HG02610 (cell line): ENCODE measurements around the gene MYOC.
"Not testable (repeated sequence)": the region's sequence is repeated elsewhere in the genome, so short reads cannot be mapped to it uniquely, and the experiment has no call there.

Experiments
- ATAC-seq: cut with Tn5 transposase; IDR thresholded peaks from one replicate; pipeline ENCODE4 v1.9.1; 2021; ENCODE audit warnings: mild to moderate bottlenecking, moderate library complexity; ENCODE audit not compliant: unreplicated experiment

Gene MYOC

GRCh38 chr1:171654201-171654941, 1.9 kb upstream of the MYOC start:
- no peak for ATAC-seq

DNA sequence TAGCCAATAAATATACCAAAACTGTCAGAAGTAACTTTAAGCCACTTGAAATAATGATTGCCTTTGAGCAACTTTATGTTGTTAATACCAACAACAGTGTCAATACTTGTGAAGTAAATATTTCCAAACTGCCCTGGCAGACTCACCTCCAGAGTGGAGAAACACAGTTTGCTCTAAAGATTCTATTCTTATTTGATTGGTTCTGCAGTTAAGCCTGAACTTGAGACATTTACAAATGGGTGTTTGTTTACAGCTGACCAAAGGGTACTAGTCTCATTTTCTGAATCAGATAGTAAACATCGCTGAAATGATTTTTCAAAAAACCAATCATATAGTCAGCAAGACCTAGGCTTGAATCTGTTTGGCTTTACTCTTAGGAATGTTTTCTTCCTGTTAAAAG, 1.3 kb upstream of the MYOC start:
- no peak for ATAC-seq

- ATAC-seq: no peak
Observed at GRCh38 chr1:171646249-171646560, 6.3 kb downstream of the MYOC start.

- ATAC-seq: no peak
Observed at GRCh38 chr1:171645553-171646248, 6.8 kb downstream of the MYOC start.

- peak; percentile 53 for ATAC-seq
Observed at GRCh38 chr1:171644805-171645483, 7.5 kb downstream of the MYOC start.

DNA sequence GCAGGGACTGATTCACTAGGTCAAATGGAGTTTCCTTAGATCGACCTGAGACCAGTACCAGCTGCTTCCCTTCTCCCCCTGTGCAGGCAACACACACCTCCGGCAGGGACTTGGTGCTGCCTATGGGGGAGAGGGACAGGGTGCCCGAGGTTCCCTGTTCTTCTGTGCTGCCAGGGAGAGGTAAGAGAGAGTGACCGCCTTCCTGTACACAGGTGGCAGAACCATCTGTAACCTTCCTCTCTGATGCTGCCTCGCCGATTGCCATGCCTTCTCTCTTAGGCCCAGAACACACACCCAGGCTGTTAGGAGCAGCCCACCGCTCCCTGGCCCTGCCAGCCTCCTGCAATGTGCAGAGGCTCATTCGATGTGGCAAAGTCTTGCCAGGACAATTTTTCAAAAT, 9.3 kb downstream of the MYOC start:
- no peak for ATAC-seq

DNA sequence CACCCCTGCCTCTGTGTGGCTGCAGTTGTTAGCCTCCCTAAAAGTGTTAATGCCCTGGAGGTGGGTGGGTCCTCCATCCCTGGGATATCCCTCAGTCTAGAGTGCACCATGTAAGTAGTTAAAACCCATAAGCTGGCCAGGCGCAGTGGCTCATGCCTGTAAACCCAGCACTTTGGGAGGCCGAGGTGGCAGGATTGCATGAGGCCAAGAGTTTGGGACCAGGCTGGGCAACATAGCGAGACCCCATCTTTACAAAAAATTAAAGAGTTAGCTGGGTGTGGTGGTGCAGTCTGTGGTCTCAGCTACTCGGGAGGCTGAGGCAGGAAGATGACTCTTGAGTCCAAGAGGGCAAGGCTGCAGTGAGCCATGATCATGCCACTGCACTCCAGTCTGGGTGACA, 10.3 kb downstream of the MYOC start:
- ATAC-seq: no peak

DNA sequence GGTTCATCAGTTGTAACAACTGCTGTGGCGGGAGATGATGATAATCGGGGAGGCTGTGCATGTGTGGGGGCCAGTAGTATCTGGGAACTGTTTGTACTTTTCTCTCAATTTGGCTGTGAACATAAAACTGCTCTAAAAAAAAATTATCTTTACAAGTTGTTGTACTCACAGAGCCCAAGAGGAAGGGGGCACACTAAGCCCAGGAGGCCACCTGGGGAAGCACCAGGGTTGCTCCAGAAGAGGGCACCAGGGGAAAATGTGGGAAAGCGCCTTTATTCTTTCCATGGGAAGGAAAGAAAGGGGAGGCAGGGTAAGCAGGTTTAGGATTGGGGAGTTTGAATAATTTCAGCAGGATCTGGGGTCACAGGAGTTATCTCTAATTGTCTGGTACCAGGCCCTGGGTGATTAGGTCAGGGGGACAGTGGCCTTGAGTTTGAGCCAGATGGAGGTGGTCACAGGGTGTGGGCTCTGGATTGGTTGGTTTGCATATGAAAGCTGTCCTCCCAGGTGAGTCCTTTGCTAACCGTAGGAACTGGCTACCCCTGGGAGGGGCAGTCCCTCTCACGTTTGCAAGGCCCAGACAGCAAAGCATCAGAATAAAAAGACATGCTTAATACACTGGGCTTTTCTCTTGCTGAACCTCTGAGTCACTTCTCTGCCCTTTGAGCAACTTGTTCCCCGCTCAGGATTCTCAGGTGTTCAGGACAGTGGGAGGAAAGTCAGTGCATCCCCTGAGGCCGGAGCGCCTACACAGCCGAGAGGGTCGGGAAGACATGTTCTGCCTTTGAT, 11.2 kb downstream of the MYOC start:
- ATAC-seq: no peak

- no peak for ATAC-seq
Observed at GRCh38 chr1:171640225-171640624, 12.3 kb downstream of the MYOC start.

DNA sequence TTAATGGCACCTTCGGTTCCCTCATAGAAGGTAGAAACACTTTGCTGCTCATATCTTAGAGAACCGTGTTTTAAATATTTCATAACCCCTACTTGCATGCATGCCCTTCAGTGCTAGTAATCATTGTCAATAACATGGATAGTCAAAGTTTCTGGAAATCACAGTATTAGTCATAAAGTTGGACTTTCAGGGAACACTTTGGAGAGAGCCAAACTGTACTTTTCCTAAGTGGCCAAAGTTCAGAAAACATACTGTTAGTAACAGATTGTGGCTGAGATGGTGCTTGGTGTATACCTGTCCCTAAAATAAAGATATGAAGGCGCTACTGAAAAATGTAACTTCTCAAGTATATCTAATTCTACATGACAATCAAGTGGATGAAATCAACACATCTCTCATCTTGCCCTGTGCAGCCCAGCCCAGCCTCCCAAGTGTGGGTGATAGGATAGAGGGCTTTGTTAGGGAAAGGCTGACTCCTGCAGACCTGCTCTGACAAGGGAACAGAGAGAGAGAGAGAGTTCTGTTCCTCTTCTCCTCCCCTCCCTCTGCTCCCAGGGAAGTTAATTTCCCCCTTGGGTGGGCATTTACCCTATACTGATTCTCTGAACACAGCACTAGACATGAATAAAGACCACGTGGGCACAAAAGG, 14.4 kb downstream of the MYOC start:
- ATAC-seq: no peak

DNA sequence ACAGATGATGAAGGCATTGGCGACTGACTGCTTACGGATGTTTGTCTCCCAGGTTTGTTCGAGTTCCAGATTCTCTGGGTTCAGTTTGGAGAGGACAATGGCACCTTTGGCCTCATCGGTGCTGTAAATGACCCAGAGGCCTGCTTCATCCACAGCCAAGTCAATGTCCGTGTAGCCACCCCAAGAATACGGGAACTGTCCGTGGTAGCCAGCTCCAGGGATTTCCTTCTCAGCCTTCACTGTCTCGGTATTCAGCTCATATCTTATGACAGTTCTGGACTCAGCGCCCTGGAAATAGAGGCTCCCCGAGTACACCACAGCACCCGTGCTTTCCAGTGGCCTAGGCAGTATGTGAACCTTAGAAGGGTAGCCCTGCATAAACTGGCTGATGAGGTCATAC, 16.3 kb downstream of the MYOC start:
- no peak for ATAC-seq

- ATAC-seq: no peak
Observed at GRCh38 chr1:171635661-171636060, 16.8 kb downstream of the MYOC start.

DNA sequence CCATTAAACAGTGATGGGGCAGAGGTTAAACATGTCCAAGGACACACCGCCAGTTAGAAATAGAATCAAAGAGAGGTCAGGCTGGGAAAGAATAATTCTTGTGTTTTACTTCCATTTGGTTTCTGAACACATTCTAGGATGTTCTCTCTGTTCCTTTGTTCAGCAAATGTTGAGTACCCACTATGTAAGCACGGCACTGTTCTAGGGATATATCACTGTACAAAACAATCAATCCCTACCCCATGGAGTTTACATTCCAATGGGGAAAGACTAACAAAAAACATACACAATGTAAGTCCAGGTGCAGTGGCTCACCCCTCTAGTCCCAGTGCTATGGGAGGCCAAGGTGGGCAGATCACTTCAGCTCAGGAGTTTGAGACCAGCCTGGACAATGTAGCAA, 24.3 kb downstream of the MYOC start:
- ATAC-seq: no peak

GRCh38 chr1:171627020-171627419, 25.5 kb downstream of the MYOC start:
- ATAC-seq: no peak

DNA sequence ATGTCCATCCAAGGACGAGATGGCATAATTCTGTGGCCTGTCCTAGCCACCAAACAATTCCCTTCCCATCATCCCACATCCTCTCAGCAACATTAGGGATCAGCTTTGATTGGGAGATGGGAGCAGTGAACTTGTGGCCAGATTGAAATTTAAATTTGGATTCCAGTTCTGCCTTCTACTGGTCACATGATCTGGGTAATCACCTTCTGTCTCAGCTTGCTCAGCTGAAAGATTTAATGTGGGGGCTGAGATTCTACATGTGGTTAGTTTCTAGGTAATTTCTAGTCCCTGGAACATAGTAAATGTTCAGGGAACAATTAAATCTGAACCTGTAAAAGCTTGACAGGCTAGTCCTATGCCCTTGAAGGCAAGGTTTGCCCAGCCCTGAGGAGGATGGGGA, 27.3 kb downstream of the MYOC start:
- no peak for ATAC-seq

DNA sequence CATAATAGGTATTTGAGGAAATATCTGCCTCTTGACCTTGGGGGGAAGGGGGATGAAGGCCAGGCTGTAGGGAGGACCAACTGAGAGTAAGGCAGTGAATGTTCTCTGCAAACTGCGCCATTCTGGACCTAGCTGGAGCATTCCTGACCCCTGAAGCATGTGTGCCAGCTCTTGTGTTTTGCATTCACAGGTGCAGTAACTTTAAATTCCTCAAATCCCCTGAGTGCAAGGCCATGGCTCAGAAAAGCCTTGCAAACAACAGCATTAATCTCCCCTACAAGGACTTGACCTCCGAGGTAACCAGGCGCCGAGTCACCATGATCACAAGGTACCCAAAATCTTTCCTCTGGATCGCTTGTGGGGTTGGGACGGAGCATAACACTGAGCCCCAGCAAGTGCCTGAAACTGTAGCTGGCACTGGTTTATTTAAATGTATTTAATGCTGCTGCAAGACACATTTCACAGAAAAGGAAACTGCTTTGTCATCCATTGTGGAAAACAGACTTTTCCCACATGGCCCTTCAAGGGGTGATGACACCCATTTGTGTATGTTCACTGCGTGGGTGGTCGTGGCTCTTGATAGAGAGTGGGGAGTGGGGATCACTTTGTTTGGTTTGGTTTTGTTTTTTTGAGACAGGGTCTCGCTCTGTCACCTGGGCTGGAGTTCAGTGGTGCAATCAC, 28.7 kb downstream of the MYOC start:
- ATAC-seq: no peak

DNA sequence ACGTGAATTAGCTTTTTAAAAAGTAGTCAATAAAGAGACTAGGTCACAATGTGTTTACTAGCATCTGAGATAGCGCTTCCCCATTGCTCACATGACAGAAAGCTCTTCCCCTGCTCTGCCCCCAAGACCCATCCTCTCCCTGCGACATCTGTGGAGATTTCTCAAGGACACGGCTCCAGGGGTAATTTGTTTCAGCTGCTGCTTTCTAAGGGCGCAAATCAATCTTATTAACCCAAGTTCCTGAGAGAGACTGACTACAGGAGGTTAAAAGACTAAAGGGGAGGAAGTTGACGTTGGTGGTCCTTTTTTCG, 30.4 kb downstream of the MYOC start, which contains the start of gene MYOCOS:
Gene MYOCOS (plus strand): TSS at position 92 of the 311 bp plus-strand sequence. CDS start 1,641 bp downstream, outside the sequence.
- no peak for ATAC-seq

DNA sequence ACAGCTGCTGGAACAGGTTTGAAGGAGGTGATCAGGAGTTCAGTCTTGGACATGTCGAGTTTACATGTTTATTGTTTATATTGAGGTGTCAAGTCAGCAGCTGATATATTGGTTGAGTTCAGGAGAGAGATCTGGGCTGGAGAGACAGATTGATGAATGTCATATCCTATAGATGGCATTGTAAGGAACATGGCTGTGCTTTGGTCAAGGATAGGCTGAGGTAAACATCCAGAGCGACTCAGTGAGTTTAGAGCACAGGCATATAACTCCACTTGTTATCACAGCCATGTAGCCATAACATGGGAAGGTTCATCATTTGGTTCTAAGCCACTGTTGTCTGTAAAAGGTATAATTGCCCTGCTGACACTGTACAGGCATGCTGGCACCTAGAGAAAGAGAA, 35.9 kb downstream of the MYOC start:
- no peak for ATAC-seq

- ATAC-seq: not testable (repeated sequence)
Observed at GRCh38 chr1:171615122-171615906, 37.2 kb downstream of the MYOC start.

GRCh38 chr1:171613282-171613681, 39.2 kb downstream of the MYOC start:
- ATAC-seq: no peak
